H9 (cell line): ENCODE results near the gene IDH3B. TPM values are rescaled to one million over a fixed set of nuclear protein-coding genes. Genes with fewer than 3 reads are reported as not detected.

Source experiments
- DNase-seq: peaks from one replicate; pipeline ENCODE4 v3.0.0-alpha.2; 2017
- H2AFZ ChIP-seq: one replicate; pipeline ENCODE4 v1.6.1; 2013; ENCODE audit warnings: mild to moderate bottlenecking, low read length, control low read depth, moderate library complexity
- H2AK5ac ChIP-seq: 2 replicates; pipeline ENCODE4 v1.6.1; 2013; ENCODE audit warnings: low read length, control low read depth, mixed read lengths; ENCODE audit not compliant: insufficient read length
- H2BK120ac ChIP-seq: one replicate; pipeline ENCODE4 v1.6.1; 2013; ENCODE audit warnings: low read depth, mild to moderate bottlenecking, low read length, control low read depth, inconsistent platforms; ENCODE audit not compliant: poor library complexity, severe bottlenecking
- H2BK12ac ChIP-seq: 2 replicates; pipeline ENCODE4 v1.6.1; 2013; ENCODE audit warnings: low read length, control low read depth, mixed read lengths, low read depth; ENCODE audit not compliant: insufficient read length
- H2BK15ac ChIP-seq: 2 replicates; pipeline ENCODE4 v1.6.1; 2013; ENCODE audit warnings: low read depth, low read length, control low read depth
- H2BK20ac ChIP-seq: one replicate; pipeline ENCODE4 v1.6.1; 2013; ENCODE audit warnings: low read depth, mild to moderate bottlenecking, low read length, control low read depth, inconsistent platforms; ENCODE audit not compliant: poor library complexity, severe bottlenecking
- H2BK5ac ChIP-seq: 2 replicates; pipeline ENCODE4 v1.6.1; 2013; ENCODE audit warnings: low read length, control low read depth, mixed read lengths; ENCODE audit not compliant: insufficient read length
- H3K14ac ChIP-seq: 2 replicates; pipeline ENCODE4 v1.6.1; 2013; ENCODE audit warnings: low read length, control low read depth; ENCODE audit not compliant: insufficient read depth
- H3K18ac ChIP-seq: 2 replicates; pipeline ENCODE4 v1.6.1; 2013; ENCODE audit warnings: low read depth, mild to moderate bottlenecking, mixed read lengths, low read length, control low read depth; ENCODE audit not compliant: insufficient read length
- H3K23ac ChIP-seq: 2 replicates; pipeline ENCODE4 v1.6.1; 2013; ENCODE audit warnings: low read length, control low read depth, mixed read lengths, low read depth; ENCODE audit not compliant: insufficient read length
- H3K23me2 ChIP-seq: 2 replicates; pipeline ENCODE4 v1.6.1; 2013; ENCODE audit warnings: low read depth, mild to moderate bottlenecking, mixed read lengths, low read length, control low read depth; ENCODE audit not compliant: insufficient read length, poor library complexity, severe bottlenecking
- H3K27ac ChIP-seq: 2 replicates; pipeline ENCODE4 v1.5.1; 2013; ENCODE audit warnings: low read length, control low read depth, mixed read lengths, low read depth; ENCODE audit not compliant: insufficient read length
- H3K27me3 ChIP-seq: 2 replicates; pipeline ENCODE4 v1.6.1; 2013; ENCODE audit warnings: low read length, control low read depth, inconsistent platforms; ENCODE audit not compliant: insufficient read depth
- H3K4ac ChIP-seq: 2 replicates; pipeline ENCODE4 v1.6.1; 2013; ENCODE audit warnings: low read depth, mild to moderate bottlenecking, control low read depth, inconsistent platforms, low read length, moderate library complexity
- H3K4me1 ChIP-seq: 2 replicates; pipeline ENCODE4 v1.6.1; 2013; ENCODE audit warnings: low read length, control low read depth, inconsistent platforms; ENCODE audit not compliant: insufficient read depth
- H3K4me2 ChIP-seq: 2 replicates; pipeline ENCODE4 v1.6.1; 2013; ENCODE audit warnings: low read length, control low read depth, mixed read lengths; ENCODE audit not compliant: insufficient read length, insufficient read depth
- H3K56ac ChIP-seq: 2 replicates; pipeline ENCODE4 v1.6.1; 2013; ENCODE audit warnings: low read depth, mild to moderate bottlenecking, mixed read lengths, low read length, control low read depth; ENCODE audit not compliant: insufficient read length
- H3K79me1 ChIP-seq: 2 replicates; pipeline ENCODE4 v1.6.1; 2013; ENCODE audit warnings: low read depth, mild to moderate bottlenecking, moderate library complexity, low read length, control low read depth, inconsistent platforms; ENCODE audit not compliant: insufficient read depth, poor library complexity, severe bottlenecking
- H3K79me2 ChIP-seq: 2 replicates; pipeline ENCODE4 v1.6.1; 2013; ENCODE audit warnings: low read length, control low read depth, inconsistent platforms; ENCODE audit not compliant: insufficient read depth
- H3K9ac ChIP-seq: 2 replicates; pipeline ENCODE4 v1.6.1; 2013; ENCODE audit warnings: low read length, control low read depth, mixed read lengths; ENCODE audit not compliant: insufficient read length; ENCODE audit errors: extremely low read depth
- H3K9me3 ChIP-seq: one replicate; pipeline ENCODE4 v1.6.1; 2013; ENCODE audit warnings: low read depth, low read length, inconsistent platforms; ENCODE audit not compliant: control insufficient read depth
- H3T11ph ChIP-seq: one replicate; pipeline ENCODE4 v1.6.1; 2013; ENCODE audit warnings: mild to moderate bottlenecking, low read length, control low read depth, inconsistent platforms
- H4K20me1 ChIP-seq: one replicate; pipeline ENCODE4 v1.6.1; 2013; ENCODE audit not compliant: control insufficient read depth, insufficient read length, insufficient read depth
- H4K5ac ChIP-seq: 2 replicates; pipeline ENCODE4 v1.6.1; 2013; ENCODE audit warnings: low read depth, mild to moderate bottlenecking, mixed read lengths, low read length, control low read depth; ENCODE audit not compliant: insufficient read length
- H4K8ac ChIP-seq: replicated peaks from 2 replicates; pipeline ENCODE4 v1.6.1; 2013; ENCODE audit warnings: low read length, control low read depth, mixed read lengths, low read depth; ENCODE audit not compliant: insufficient read length
- H4K91ac ChIP-seq: 2 replicates; pipeline ENCODE4 v1.6.1; 2013; ENCODE audit warnings: low read depth, mild to moderate bottlenecking, moderate library complexity, mixed read lengths, low read length, control low read depth; ENCODE audit not compliant: insufficient read length
- H3K27ac Mint-ChIP-seq, 3 experiments: 2 replicates in 2 of 3; 3 replicates in 1 of 3; pipeline ENCODE4 v1.8.0; 2020 to 2021; ENCODE audit warnings: mixed read lengths in 3 of 3, mild to moderate bottlenecking in 1 of 3, moderate library complexity in 1 of 3
- H3K27me3 Mint-ChIP-seq: 2 replicates; pipeline ENCODE4 v1.8.0; 2021; ENCODE audit warnings: low read depth, mild to moderate bottlenecking, moderate library complexity, mixed read lengths
- H3K36me3 Mint-ChIP-seq, 3 experiments: 2 replicates in 2 of 3; 3 replicates in 1 of 3; pipeline ENCODE4 v1.8.0; 2020 to 2021; ENCODE audit warnings: low read depth in 3 of 3, mixed read lengths in 3 of 3; ENCODE audit not compliant: insufficient read depth in 1 of 3
- H3K4me1 Mint-ChIP-seq, 2 experiments: 2 replicates each; pipeline ENCODE4 v1.8.0; 2020; ENCODE audit warnings: mixed read lengths in 2 of 2
- H3K4me3 Mint-ChIP-seq, 2 experiments: 2 replicates in 1 of 2; 3 replicates in 1 of 2; pipeline ENCODE4 v1.8.0; 2020 to 2021; ENCODE audit warnings: mild to moderate bottlenecking in 2 of 2, mixed read lengths in 2 of 2, moderate library complexity in 1 of 2
- H3K9me3 Mint-ChIP-seq, 2 experiments: 2 replicates in 1 of 2; 3 replicates in 1 of 2; pipeline ENCODE4 v1.8.0; 2020; ENCODE audit warnings: mild to moderate bottlenecking in 2 of 2, mixed read lengths in 2 of 2, moderate library complexity in 1 of 2
- CTCF ChIP-seq: fragments of 200-600 bp; sonication (generic); conservative IDR thresholded peaks from 3 replicates; pipeline ENCODE4 v1.8.0; 2021; ENCODE audit warnings: antibody characterized with exemption, mild to moderate bottlenecking
- WGBS: extraction: QIAGEN DNeasy Blood & Tissue Kit; methylation state at CpG from one replicate; pipeline ENCODE4 v1.1.7; 2013; ENCODE audit warnings: missing lambda C conversion rate, low lambda C conversion rate, mixed read lengths; ENCODE audit not compliant: insufficient read length; ENCODE audit errors: extremely low coverage; 5-methylcytosine and 5-hydroxymethylcytosine counted together
- total RNA-seq: library from RNA; stranded (reverse); gene quantifications from 2 replicates; pipeline ENCODE4 v1.2.1, GENCODE V29; 2021

Gene IDH3B
- total RNA-seq, 1 experiment from 2014 or later: 114 TPM

DNA sequence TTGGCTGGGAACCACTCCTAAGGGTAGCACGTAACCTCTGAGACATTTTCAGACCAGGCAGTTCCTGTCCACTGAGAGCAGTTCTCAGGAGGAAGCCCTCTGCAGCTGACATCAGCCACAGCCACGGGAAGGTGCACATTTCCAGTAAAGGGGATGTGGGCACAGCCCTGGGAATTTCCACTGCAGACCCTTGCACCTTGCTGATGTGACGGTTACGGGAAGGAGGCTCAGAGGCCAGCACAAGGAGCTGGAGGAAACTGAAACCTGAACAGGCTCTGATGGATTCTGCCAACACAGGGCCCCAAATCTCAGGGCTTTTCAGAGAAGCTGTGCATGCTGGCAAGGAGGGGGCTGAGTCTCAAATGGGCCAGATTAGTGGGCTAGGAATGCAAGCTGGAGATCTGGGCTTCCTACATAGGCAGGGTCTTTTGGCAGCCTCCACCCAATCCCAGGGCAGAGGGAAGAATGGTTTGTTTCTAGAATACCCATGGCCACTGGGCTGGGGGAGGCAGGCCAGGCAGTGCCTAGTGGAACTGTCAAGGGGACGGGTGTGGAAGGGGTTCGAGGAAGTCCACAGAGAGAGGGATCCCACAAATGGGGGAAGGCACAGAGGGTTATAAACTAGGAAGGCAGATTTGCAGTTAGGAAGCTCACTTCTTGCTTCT lies 42.8 kb upstream of the IDH3B start:
- Histone ChIP-seq H2AFZ (no peak overlapping the region), H2BK5ac (no peak overlapping the region), H3K14ac (no peak overlapping the region; the same call in 1 of the 2 replicates), H2BK20ac (no peak overlapping the region), H3K23me2 (no peaks in the 10 kb centered on the region), H3K9ac (no peak overlapping the region), H3K79me2 (no peaks in the 10 kb centered on the region), H3T11ph (no peak overlapping the region), H2BK12ac (no peak overlapping the region), H4K20me1 (no peaks in the 10 kb centered on the region), H4K5ac (no peak overlapping the region), H4K8ac (no peak overlapping the region), H3K56ac (no peak overlapping the region), H3K4ac (no peak overlapping the region), H3K23ac (no peak overlapping the region), H2AK5ac (no peak overlapping the region), H3K27ac (no peak overlapping the region), H3K4me1 (peaks cover 8% of the 10 kb centered on the region; the same call in 1 of the 2 replicates), H4K91ac (no peak overlapping the region), H3K27me3 (peaks cover 3% of the 10 kb centered on the region; the same call in 1 of the 2 replicates), H3K4me2 (no peak overlapping the region), H3K79me1 (no peaks in the 10 kb centered on the region), H3K9me3 (no peaks in the 10 kb centered on the region), H2BK120ac (no peak overlapping the region), H3K18ac (no peak overlapping the region), H2BK15ac (no peak overlapping the region)
- no CpG with 5 or more reads among the region's 6 CpGs for WGBS
- peaks cover 39 to 43% of the 10 kb centered on the region in 2 experiments for H3K4me1 Mint-ChIP-seq
- peaks cover 64% of the 10 kb centered on the region for H3K27me3 Mint-ChIP-seq
- peak overlapping the region in 1 of 2 experiments; percentile 1; a peak in 1 of 5 replicates for H3K4me3 Mint-ChIP-seq
- H3K9me3 Mint-ChIP-seq: no peaks in the 10 kb centered on the region
- no peaks in the 10 kb centered on the region for H3K36me3 Mint-ChIP-seq
- no peak for DNase-seq
- no peak overlapping the region; a peak in 1 of 7 replicates for H3K27ac Mint-ChIP-seq
- no peak for TF ChIP-seq CTCF
